ENCODE data around the gene CCDC28B. TPM values are rescaled to one million over a fixed set of nuclear protein-coding genes. Genes with fewer than 3 reads are reported as not detected.

The CCDC28B gene
- total RNA-seq, 1 donor, result 22.5 TPM

GRCh38 chr1:32194984-32195383 lies 5.4 kb upstream of the CCDC28B start:
- no peak overlapping the region for H3K4me3 ChIP-seq (ENCODE audit: low read depth, low read length)
- no peak for TF ChIP-seq CTCF (IDR thresholded peaks at IDR 0.05; ENCODE audit: insufficient read depth, low read depth, low read length)
- no peak for DNase-seq (ENCODE audit: low read depth)

- H3K4me3 ChIP-seq (ENCODE audit: low read depth, low read length), result no peak overlapping the region
- DNase-seq (ENCODE audit: low read depth), result no peak
- no peak for TF ChIP-seq CTCF (IDR thresholded peaks at IDR 0.05; ENCODE audit: insufficient read depth, low read depth, low read length)
Observed at GRCh38 chr1:32195531-32195930, 4.9 kb upstream of the CCDC28B start.

GRCh38 chr1:32195972-32196823 lies 4.2 kb upstream of the CCDC28B start:
- no peak overlapping the region for H3K4me3 ChIP-seq (ENCODE audit: low read depth, low read length)
- no peak for DNase-seq (ENCODE audit: low read depth)
- no peak for TF ChIP-seq CTCF (IDR thresholded peaks at IDR 0.05; ENCODE audit: insufficient read depth, low read depth, low read length)

GRCh38 chr1:32197074-32197473 lies 3.3 kb upstream of the CCDC28B start:
- H3K4me3 ChIP-seq (ENCODE audit: low read depth, low read length), result no peak overlapping the region
- TF ChIP-seq CTCF (IDR thresholded peaks at IDR 0.05; ENCODE audit: insufficient read depth, low read depth, low read length), result no peak
- no peak for DNase-seq (ENCODE audit: low read depth)

GRCh38 chr1:32197837-32198236 lies 2.6 kb upstream of the CCDC28B start:
- DNase-seq (ENCODE audit: low read depth), result no peak
- TF ChIP-seq CTCF (IDR thresholded peaks at IDR 0.05; ENCODE audit: insufficient read depth, low read depth, low read length), result no peak

GRCh38 chr1:32198237-32199042 lies 2.0 kb upstream of the CCDC28B start:
- DNase-seq (ENCODE audit: low read depth), result no peak
- no peak for TF ChIP-seq CTCF (IDR thresholded peaks at IDR 0.05; ENCODE audit: insufficient read depth, low read depth, low read length)
- H3K4me3 ChIP-seq (ENCODE audit: low read depth, low read length), result no peak overlapping the region

More at GRCh38 chr1:32197837-32198236, 2.6 kb upstream of the CCDC28B start:
- H3K4me3 ChIP-seq (ENCODE audit: low read depth, low read length), result no peak overlapping the region

All from fibroblast of villous mesenchyme (primary cell).